Tibial nerve (tissue), 4 donors: ENCODE measurements around the gene DBR1. TPM values are rescaled to one million over a fixed set of nuclear protein-coding genes. Genes with fewer than 3 reads are reported as not detected.

Experiments used
- DNase-seq, 2 donors: peaks; one replicate each; pipeline ENCODE4 v3.0.0-alpha.2; 2019; ENCODE audit warnings: low spot score in 2 of 2
- H3K27ac ChIP-seq, 4 donors: fragments of 200-600 bp; sonication (generic) in 3 of 4; one replicate each; pipeline ENCODE4 v1.5.1; 2017 to 2019; ENCODE audit warnings: mild to moderate bottlenecking in 1 of 4
- H3K27me3 ChIP-seq, 2 donors: fragments of 200-600 bp; sonication (generic) in 1 of 2; one replicate each; pipeline versions ENCODE4 v1.5.1 to v1.6.0; 2017 to 2019
- H3K36me3 ChIP-seq, 3 donors: fragments of 200-600 bp; sonication (generic); one replicate each; pipeline ENCODE4 v1.5.1; 2018 to 2019
- H3K4me1 ChIP-seq, 4 donors: fragments of 200-600 bp; sonication (generic) in 3 of 4; one replicate each; pipeline ENCODE4 v1.5.1; 2017 to 2019
- H3K4me3 ChIP-seq, 4 donors: fragments of 200-600 bp; sonication (generic) in 3 of 4; one replicate each; pipeline ENCODE4 v1.5.1; 2017 to 2019; ENCODE audit warnings: mild to moderate bottlenecking in 1 of 4, moderate library complexity in 1 of 4
- H3K9me3 ChIP-seq, 4 donors: fragments of 200-600 bp; sonication (generic) in 3 of 4; one replicate each; pipeline ENCODE4 v1.5.1; 2017 to 2019
- CTCF ChIP-seq, 5 experiments: fragments of 200-600 bp in 3 of 5; fragments of 450-650 bp in 2 of 5; sonication (generic) in 3 of 5; IDR thresholded peaks; one replicate each; pipeline ENCODE4 v1.5.1; 2016 to 2019; ENCODE audit warnings: antibody characterized with exemption in 5 of 5, mild to moderate bottlenecking in 3 of 5, moderate library complexity in 2 of 5
- EP300 ChIP-seq, 2 donors: sonication (generic); formaldehyde crosslinking; IDR thresholded peaks; one replicate each; pipeline ENCODE4 v1.6.1; 2017; ENCODE audit warnings: antibody characterized with exemption in 2 of 2, mild to moderate bottlenecking in 1 of 2
- POLR2A ChIP-seq, 2 donors: fragments of 450-650 bp; IDR thresholded peaks; one replicate each; pipeline ENCODE4 v1.6.1; 2017; ENCODE audit warnings: antibody characterized with exemption in 2 of 2, mild to moderate bottlenecking in 2 of 2, moderate library complexity in 2 of 2
- WGBS, 2 donors: methylation state at CpG; one replicate each; pipeline ENCODE4 v1.1.5; 2018; 5-methylcytosine and 5-hydroxymethylcytosine counted together
- total RNA-seq, 4 donors: library from RNA; depleted of rRNA; stranded (reverse); fragments of >200 nt; gene quantifications; one replicate each; pipeline ENCODE4 v1.1.0, GENCODE V29; 2016

DBR1 gene
- total RNA-seq, 4 donors from 2014 or later = 9.0 to 12.8 (median 10.2) TPM

- WGBS, 2 donors = 88 to 93% methylated on average over 1 of the region's 1 CpG
- no peak for DNase-seq
- no peak overlapping the region for H3K27ac ChIP-seq
- no peaks in the 10 kb centered on the region for H3K9me3 ChIP-seq
- peaks cover 0 to 23% (median 0%) of the 10 kb centered on the region in 4 donors for H3K4me1 ChIP-seq
- H3K27me3 ChIP-seq = no peaks in the 10 kb centered on the region
- H3K36me3 ChIP-seq = peaks cover 0 to 7% (median 0%) of the 10 kb centered on the region in 3 donors
- H3K4me3 ChIP-seq = no peak overlapping the region
- TF ChIP-seq EP300 (IDR thresholded peaks at IDR 0.05) (no peak), POLR2A (IDR thresholded peaks at IDR 0.05) (no peak), CTCF (IDR thresholded peaks at IDR 0.05) (no peak)
These were observed 22.8 kb upstream of the DBR1 start for GRCh38 chr3:138197524-138197923.

- Histone ChIP-seq H3K4me1 (peaks cover 0 to 23% (median 0%) of the 10 kb centered on the region in 4 donors), H3K4me3 (no peak overlapping the region), H3K27ac (no peak overlapping the region), H3K36me3 (peaks cover 0 to 11% (median 0%) of the 10 kb centered on the region in 3 donors), H3K27me3 (no peaks in the 10 kb centered on the region), H3K9me3 (no peaks in the 10 kb centered on the region)
- TF ChIP-seq POLR2A (IDR thresholded peaks at IDR 0.05) (no peak), EP300 (IDR thresholded peaks at IDR 0.05) (no peak), CTCF (IDR thresholded peaks at IDR 0.05) (no peak)
- WGBS, 2 donors = 66 to 73% methylated on average over 5 of the region's 5 CpGs
- DNase-seq = no peak
These were observed 22.3 kb upstream of the DBR1 start for GRCh38 chr3:138197058-138197457.

- no peak for TF ChIP-seq CTCF (IDR thresholded peaks at IDR 0.05)
- TF ChIP-seq POLR2A (IDR thresholded peaks at IDR 0.05) = no peak
- no peak for TF ChIP-seq EP300 (IDR thresholded peaks at IDR 0.05)
- 85 to 89% methylated on average over 2 of the region's 2 CpGs for WGBS, 2 donors
These were observed 21.3 kb upstream of the DBR1 start for GRCh38 chr3:138196023-138196422.

GRCh38 chr3:138195481-138195880 is 20.8 kb upstream of the DBR1 start:
- no peak overlapping the region for H3K27ac ChIP-seq
- H3K36me3 ChIP-seq = peaks cover 0 to 11% (median 0%) of the 10 kb centered on the region in 3 donors
- TF ChIP-seq POLR2A (IDR thresholded peaks at IDR 0.05) = no peak
- TF ChIP-seq CTCF (IDR thresholded peaks at IDR 0.05) = no peak
- no peak for TF ChIP-seq EP300 (IDR thresholded peaks at IDR 0.05)
- H3K4me1 ChIP-seq = peaks cover 0 to 38% (median 0%) of the 10 kb centered on the region in 4 donors
- no peak for DNase-seq
- H3K27me3 ChIP-seq = no peaks in the 10 kb centered on the region
- H3K9me3 ChIP-seq = no peaks in the 10 kb centered on the region
- H3K4me3 ChIP-seq = no peak overlapping the region
- 25 to 51% methylated on average over 2 of the region's 2 CpGs for WGBS, 2 donors

More at GRCh38 chr3:138196023-138196422, 21.3 kb upstream of the DBR1 start:
- no peak overlapping the region for H3K27ac ChIP-seq
- no peaks in the 10 kb centered on the region for H3K27me3 ChIP-seq
- no peaks in the 10 kb centered on the region for H3K9me3 ChIP-seq
- H3K36me3 ChIP-seq = peaks cover 0 to 11% (median 0%) of the 10 kb centered on the region in 3 donors
- DNase-seq = no peak
- H3K4me1 ChIP-seq = peaks cover 0 to 33% (median 0%) of the 10 kb centered on the region in 4 donors
- H3K4me3 ChIP-seq = no peak overlapping the region

- no peaks in the 10 kb centered on the region for H3K9me3 ChIP-seq
- 8 to 10% methylated on average over 16 to 17 of the region's 17 CpGs for WGBS, 2 donors
- peak overlapping the region; percentile 59 to 96 (median 93) for H3K27ac ChIP-seq
- H3K4me3 ChIP-seq = peak overlapping the region; percentile 53 to 92 (median 82)
- H3K36me3 ChIP-seq = peaks cover 0 to 11% (median 0%) of the 10 kb centered on the region in 3 donors
- no peaks in the 10 kb centered on the region for H3K27me3 ChIP-seq
- peaks cover 0 to 44% (median 11%) of the 10 kb centered on the region in 4 donors for H3K4me1 ChIP-seq
- DNase-seq = peak in 1 of 2 donors; percentile 5
- no peak for TF ChIP-seq POLR2A (IDR thresholded peaks at IDR 0.05)
- TF ChIP-seq EP300 (IDR thresholded peaks at IDR 0.05) = peak in 1 of 2 donors; percentile 59
- TF ChIP-seq CTCF (IDR thresholded peaks at IDR 0.05) = no peak
These were observed 13.5 kb upstream of the DBR1 start for GRCh38 chr3:138188013-138188730.
